ENCODE data around the gene DCTD.
A peak's percentile ranks its signal among the peaks of the same experiment; 100 is the strongest.

Gene DCTD

GRCh38 chr4:182890202-182890601 lies 27.0 kb downstream of the DCTD start:
- in situ Hi-C loops (cut with HindIII; ENCODE audit: low sequenced_read_pairs) = no loop called here

GRCh38 chr4:182888891-182889290 lies 28.3 kb downstream of the DCTD start:
- in situ Hi-C loops (cut with HindIII; ENCODE audit: low sequenced_read_pairs) = no loop called here

More at GRCh38 chr4:182890202-182890601, 27.0 kb downstream of the DCTD start:
- TF ChIP-seq CTCF (IDR thresholded peaks at IDR 0.05; ENCODE audit: low read depth, low read length) = no peak
- H3K4me3 ChIP-seq (ENCODE audit: low read depth, low read length) = no peak overlapping the region
- DNase-seq (ENCODE audit: low read depth, low spot score) = no peak

GRCh38 chr4:182886768-182887167 lies 30.4 kb downstream of the DCTD start:
- no peak for TF ChIP-seq CTCF (IDR thresholded peaks at IDR 0.05; ENCODE audit: low read depth, low read length)
- no peak for DNase-seq (ENCODE audit: low read depth, low spot score)
- in situ Hi-C loops (cut with HindIII; ENCODE audit: low sequenced_read_pairs) = no loop called here
- H3K4me3 ChIP-seq (ENCODE audit: low read depth, low read length) = no peak overlapping the region

More at GRCh38 chr4:182888891-182889290, 28.3 kb downstream of the DCTD start:
- DNase-seq (ENCODE audit: low read depth, low spot score) = no peak
- no peak overlapping the region for H3K4me3 ChIP-seq (ENCODE audit: low read depth, low read length)
- TF ChIP-seq CTCF (IDR thresholded peaks at IDR 0.05; ENCODE audit: low read depth, low read length) = no peak

- in situ Hi-C loops (cut with HindIII; ENCODE audit: low sequenced_read_pairs) = no loop called here
- TF ChIP-seq CTCF (IDR thresholded peaks at IDR 0.05; ENCODE audit: low read depth, low read length) = no peak
- no peak overlapping the region for H3K4me3 ChIP-seq (ENCODE audit: low read depth, low read length)
These were observed 31.0 kb downstream of the DCTD start for GRCh38 chr4:182886205-182886604.

GRCh38 chr4:182885738-182886077 lies 31.5 kb downstream of the DCTD start:
- H3K4me3 ChIP-seq (ENCODE audit: low read depth, low read length) = no peak overlapping the region
- TF ChIP-seq CTCF (IDR thresholded peaks at IDR 0.05; ENCODE audit: low read depth, low read length) = no peak
- DNase-seq (ENCODE audit: low read depth, low spot score) = peak; percentile 37
- in situ Hi-C loops (cut with HindIII; ENCODE audit: low sequenced_read_pairs) = no loop called here

More at GRCh38 chr4:182886205-182886604, 31.0 kb downstream of the DCTD start:
- no peak for DNase-seq (ENCODE audit: low read depth, low spot score)

- DNase-seq (ENCODE audit: low read depth, low spot score) = no peak
- TF ChIP-seq CTCF (IDR thresholded peaks at IDR 0.05; ENCODE audit: low read depth, low read length) = no peak
- H3K4me3 ChIP-seq (ENCODE audit: low read depth, low read length) = no peak overlapping the region
- in situ Hi-C loops (cut with HindIII; ENCODE audit: low sequenced_read_pairs) = no loop called here
These were observed 32.0 kb downstream of the DCTD start for GRCh38 chr4:182885022-182885737.

Data from astrocyte of the spinal cord (primary cell).